ENCODE measurements around the gene NUP214.

The NUP214 gene

DNA sequence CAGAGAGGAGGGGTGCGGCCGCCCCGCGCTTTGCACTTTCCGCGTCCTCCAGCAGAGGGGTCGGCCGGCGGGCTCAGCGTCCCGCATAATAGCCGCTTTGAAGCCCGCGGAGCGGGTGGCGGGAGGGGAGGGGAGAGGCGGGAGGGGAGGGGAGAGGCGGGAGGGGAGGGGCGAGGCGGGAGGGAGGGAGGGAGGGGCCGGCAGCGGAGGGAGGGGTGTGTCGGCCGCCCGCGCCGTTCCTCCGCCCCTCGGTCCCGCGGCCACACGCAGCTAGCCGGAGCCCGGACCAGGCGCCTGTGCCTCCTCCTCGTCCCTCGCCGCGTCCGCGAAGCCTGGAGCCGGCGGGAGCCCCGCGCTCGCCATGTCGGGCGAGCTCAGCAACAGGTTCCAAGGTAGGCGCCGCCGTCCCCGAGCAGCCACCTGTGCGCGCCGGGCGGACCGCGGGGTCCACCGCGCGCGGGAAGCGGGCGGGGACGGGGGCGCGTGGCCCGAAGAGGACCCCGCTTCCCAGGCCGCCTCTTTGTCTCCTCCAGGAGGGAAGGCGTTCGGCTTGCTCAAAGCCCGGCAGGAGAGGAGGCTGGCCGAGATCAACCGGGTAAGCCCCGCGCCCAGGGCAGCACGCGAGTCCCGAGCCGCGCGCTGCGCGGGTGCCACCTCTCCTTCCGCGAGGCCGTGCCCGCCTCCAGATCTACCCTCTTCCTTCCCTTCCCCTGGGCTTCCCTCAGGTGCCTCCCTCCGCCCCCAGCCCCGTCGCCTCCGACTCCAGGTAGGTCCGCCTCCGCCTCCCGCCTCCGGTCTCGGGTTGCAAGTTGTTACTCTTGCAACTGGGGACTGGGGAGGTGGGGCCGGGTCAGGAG is 28.9 kb upstream of the NUP214 start, which contains the start of gene AIF1L:
AIF1L (plus strand) TSS at position 263 of the 857 bp plus-strand sequence; CDS start at position 362, 99 bp downstream.
- Histone ChIP-seq H2AK5ac (ENCODE audit: low read length) (no peak within 1 kb of the TSS), H3K14ac (ENCODE audit: low read length) (peak within 1 kb of the TSS; percentile 38), H2BK12ac (ENCODE audit: low read length) (peak within 1 kb of the TSS; percentile 8), H3K79me2 (ENCODE audit: control insufficient read depth, insufficient read depth, low read length, poor library complexity) (peaks cover 3% of the 10 kb centered on the region), H3K4ac (ENCODE audit: low read depth, low read length) (peak within 1 kb of the TSS; percentile 37), H3K18ac (ENCODE audit: low read length) (peak within 1 kb of the TSS; percentile 48), H3K4me3 (ENCODE audit: low read depth, low read length) (peak within 1 kb of the TSS; percentile 79), H3K9me3 (ENCODE audit: insufficient read depth, low read depth, low read length) (no peaks in the 10 kb centered on the region), H2BK120ac (ENCODE audit: insufficient read depth, low read length, poor library complexity) (peak within 1 kb of the TSS; percentile 14), H3K27ac (ENCODE audit: low read depth, low read length) (peak within 1 kb of the TSS; percentile 26), H4K91ac (ENCODE audit: low read depth, low read length) (peak within 1 kb of the TSS; percentile 80), H2AFZ (ENCODE audit: insufficient read depth, low read length, poor library complexity) (peak within 1 kb of the TSS; percentile 13), H3K36me3 (ENCODE audit: control insufficient read depth in 1 of 2, insufficient read depth in 2 of 2, low read length in 2 of 2) (no peaks in the 10 kb centered on the region), H3K23ac (ENCODE audit: low read length) (no peak within 1 kb of the TSS), H3K4me1 (ENCODE audit: control insufficient read depth in 1 of 2, insufficient read depth in 2 of 2, low read length in 2 of 2) (peaks cover 51 to 62% of the 10 kb centered on the region in 2 experiments), H3K4me2 (ENCODE audit: low read length) (peak within 1 kb of the TSS; percentile 96), H3K9ac (ENCODE audit: low read length) (peak within 1 kb of the TSS; percentile 21), H4K12ac (ENCODE audit: low read depth, low read length) (no peak within 1 kb of the TSS), H3K27me3 (ENCODE audit: insufficient read depth, low read length) (no peaks in the 10 kb centered on the region), H2BK5ac (ENCODE audit: low read depth, low read length, poor library complexity) (peak within 1 kb of the TSS; percentile 28), H3K79me1 (ENCODE audit: low read length) (peaks cover 23% of the 10 kb centered on the region), H4K8ac (ENCODE audit: low read depth, low read length) (peak within 1 kb of the TSS; percentile 61)
- no CpG with 5 or more reads among the region's 99 CpGs for WGBS (ENCODE audit: extremely low coverage, insufficient coverage, insufficient read length)
- peak; percentile 42 to 64 for DNase-seq

GRCh38 chr9:131097126-131097947 is 28.0 kb upstream of the NUP214 start:
- peak in 1 of 2 donors; percentile 34 for DNase-seq
- Histone ChIP-seq H4K12ac (ENCODE audit: low read depth, low read length) (no peak overlapping the region), H4K8ac (ENCODE audit: low read depth, low read length) (peak overlapping the region; percentile 45), H3K79me1 (ENCODE audit: low read length) (peaks cover 23% of the 10 kb centered on the region), H3K4ac (ENCODE audit: low read depth, low read length) (no peak overlapping the region), H4K91ac (ENCODE audit: low read depth, low read length) (peak overlapping the region; percentile 80), H2BK120ac (ENCODE audit: insufficient read depth, low read length, poor library complexity) (no peak overlapping the region), H2BK5ac (ENCODE audit: low read depth, low read length, poor library complexity) (peak overlapping the region; percentile 22), H2AFZ (ENCODE audit: insufficient read depth, low read length, poor library complexity) (peak overlapping the region; percentile 13), H3K18ac (ENCODE audit: low read length) (peak overlapping the region; percentile 25), H3K36me3 (ENCODE audit: control insufficient read depth in 1 of 2, insufficient read depth in 2 of 2, low read length in 2 of 2) (no peaks in the 10 kb centered on the region), H3K27ac (ENCODE audit: low read depth, low read length) (peak overlapping the region; percentile 24), H3K9ac (ENCODE audit: low read length) (no peak overlapping the region), H2AK5ac (ENCODE audit: low read length) (no peak overlapping the region), H3K23ac (ENCODE audit: low read length) (no peak overlapping the region), H3K79me2 (ENCODE audit: control insufficient read depth, insufficient read depth, low read length, poor library complexity) (peaks cover 3% of the 10 kb centered on the region), H3K4me3 (ENCODE audit: low read depth, low read length) (peak overlapping the region; percentile 79), H3K14ac (ENCODE audit: low read length) (peak overlapping the region; percentile 24), H2BK12ac (ENCODE audit: low read length) (peak overlapping the region; percentile 8), H3K9me3 (ENCODE audit: insufficient read depth, low read depth, low read length) (no peaks in the 10 kb centered on the region), H3K4me1 (ENCODE audit: control insufficient read depth in 1 of 2, insufficient read depth in 2 of 2, low read length in 2 of 2) (peaks cover 43 to 53% of the 10 kb centered on the region in 2 experiments), H3K27me3 (ENCODE audit: insufficient read depth, low read length) (no peaks in the 10 kb centered on the region), H3K4me2 (ENCODE audit: low read length) (peak overlapping the region; percentile 96)
- no CpG with 5 or more reads among the region's 19 CpGs for WGBS (ENCODE audit: extremely low coverage, insufficient coverage, insufficient read length)

- Histone ChIP-seq H3K4me2 (ENCODE audit: low read length) (peak overlapping the region; percentile 96), H3K36me3 (ENCODE audit: control insufficient read depth in 1 of 2, insufficient read depth in 2 of 2, low read length in 2 of 2) (no peaks in the 10 kb centered on the region), H3K27me3 (ENCODE audit: insufficient read depth, low read length) (no peaks in the 10 kb centered on the region), H2BK12ac (ENCODE audit: low read length) (no peak overlapping the region), H4K91ac (ENCODE audit: low read depth, low read length) (peak overlapping the region; percentile 8), H3K27ac (ENCODE audit: low read depth, low read length) (no peak overlapping the region), H4K8ac (ENCODE audit: low read depth, low read length) (peak overlapping the region; percentile 40), H3K9me3 (ENCODE audit: insufficient read depth, low read depth, low read length) (no peaks in the 10 kb centered on the region), H3K4ac (ENCODE audit: low read depth, low read length) (peak overlapping the region; percentile 53), H3K23ac (ENCODE audit: low read length) (no peak overlapping the region), H3K79me2 (ENCODE audit: control insufficient read depth, insufficient read depth, low read length, poor library complexity) (peaks cover 3% of the 10 kb centered on the region), H3K18ac (ENCODE audit: low read length) (peak overlapping the region; percentile 12), H2AFZ (ENCODE audit: insufficient read depth, low read length, poor library complexity) (no peak overlapping the region), H3K79me1 (ENCODE audit: low read length) (peaks cover 21% of the 10 kb centered on the region), H3K4me3 (ENCODE audit: low read depth, low read length) (no peak overlapping the region), H3K14ac (ENCODE audit: low read length) (no peak overlapping the region), H2BK120ac (ENCODE audit: insufficient read depth, low read length, poor library complexity) (no peak overlapping the region), H3K9ac (ENCODE audit: low read length) (no peak overlapping the region), H3K4me1 (ENCODE audit: control insufficient read depth in 1 of 2, insufficient read depth in 2 of 2, low read length in 2 of 2) (peaks cover 37 to 48% of the 10 kb centered on the region in 2 experiments), H2AK5ac (ENCODE audit: low read length) (peak overlapping the region; percentile 11), H2BK5ac (ENCODE audit: low read depth, low read length, poor library complexity) (no peak overlapping the region), H4K12ac (ENCODE audit: low read depth, low read length) (no peak overlapping the region)
- no peak for DNase-seq
- no CpG with 5 or more reads among the region's 8 CpGs for WGBS (ENCODE audit: extremely low coverage, insufficient coverage, insufficient read length)
Measured at GRCh38 chr9:131097948-131098278, 27.5 kb upstream of the NUP214 start.

DNA sequence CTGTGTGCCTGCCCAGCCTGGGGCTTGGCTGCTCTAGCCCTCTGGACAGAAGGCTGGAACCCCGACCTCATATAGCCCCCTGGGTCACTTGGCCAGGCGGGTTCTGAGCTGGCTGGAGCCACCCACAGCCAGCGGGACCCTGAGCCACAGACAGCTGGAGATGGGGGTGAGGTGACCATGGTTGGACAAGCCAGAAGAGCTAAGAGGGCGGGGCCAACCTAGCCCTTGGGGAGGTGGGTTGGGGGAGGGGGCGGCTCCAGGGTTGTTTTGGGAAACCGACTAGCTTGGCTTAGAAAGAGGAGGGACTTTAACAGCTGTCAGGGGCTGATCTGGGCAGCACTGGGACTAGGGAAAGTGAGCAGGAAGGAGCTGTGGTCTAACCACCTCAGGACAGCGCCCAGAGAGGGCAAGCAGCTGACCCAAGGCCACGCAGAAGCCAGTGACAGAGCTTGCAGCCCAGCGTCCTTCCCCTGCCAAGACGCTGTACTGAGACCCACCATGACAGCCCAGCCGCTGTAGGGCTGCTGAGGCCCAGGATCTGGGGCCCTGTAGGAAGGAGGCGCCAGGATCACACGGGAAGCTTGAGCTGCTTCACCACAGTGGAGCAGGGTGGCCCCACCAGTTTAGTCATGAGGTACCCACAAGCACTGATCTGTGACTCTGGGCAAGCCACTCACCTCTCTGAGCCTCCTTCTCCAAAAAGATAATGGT is 26.8 kb upstream of the NUP214 start:
- H4K91ac ChIP-seq (ENCODE audit: low read depth, low read length) = peak overlapping the region; percentile 8
- no peaks in the 10 kb centered on the region for H3K36me3 ChIP-seq (ENCODE audit: control insufficient read depth in 1 of 2, insufficient read depth in 2 of 2, low read length in 2 of 2)
- peak overlapping the region; percentile 53 for H3K4ac ChIP-seq (ENCODE audit: low read depth, low read length)
- H3K4me3 ChIP-seq (ENCODE audit: low read depth, low read length) = no peak overlapping the region
- H3K23ac ChIP-seq (ENCODE audit: low read length) = no peak overlapping the region
- H3K9me3 ChIP-seq (ENCODE audit: insufficient read depth, low read depth, low read length) = no peaks in the 10 kb centered on the region
- H4K12ac ChIP-seq (ENCODE audit: low read depth, low read length) = no peak overlapping the region
- H3K9ac ChIP-seq (ENCODE audit: low read length) = no peak overlapping the region
- peak overlapping the region; percentile 40 for H4K8ac ChIP-seq (ENCODE audit: low read depth, low read length)
- peak overlapping the region; percentile 11 for H2AK5ac ChIP-seq (ENCODE audit: low read length)
- DNase-seq = no peak
- H2AFZ ChIP-seq (ENCODE audit: insufficient read depth, low read length, poor library complexity) = no peak overlapping the region
- H3K4me1 ChIP-seq (ENCODE audit: control insufficient read depth in 1 of 2, insufficient read depth in 2 of 2, low read length in 2 of 2) = peaks cover 34 to 43% of the 10 kb centered on the region in 2 experiments
- peaks cover 16% of the 10 kb centered on the region for H3K79me1 ChIP-seq (ENCODE audit: low read length)
- no peak overlapping the region for H3K27ac ChIP-seq (ENCODE audit: low read depth, low read length)
- no peak overlapping the region for H3K4me2 ChIP-seq (ENCODE audit: low read length)
- no peak overlapping the region for H3K18ac ChIP-seq (ENCODE audit: low read length)
- no peak overlapping the region for H2BK12ac ChIP-seq (ENCODE audit: low read length)
- peak overlapping the region; percentile 26 for H3K14ac ChIP-seq (ENCODE audit: low read length)
- no CpG with 5 or more reads among the region's 13 CpGs for WGBS (ENCODE audit: extremely low coverage, insufficient coverage, insufficient read length)
- no peak overlapping the region for H2BK120ac ChIP-seq (ENCODE audit: insufficient read depth, low read length, poor library complexity)
- no peak overlapping the region for H2BK5ac ChIP-seq (ENCODE audit: low read depth, low read length, poor library complexity)
- H3K79me2 ChIP-seq (ENCODE audit: control insufficient read depth, insufficient read depth, low read length, poor library complexity) = peaks cover 3% of the 10 kb centered on the region
- H3K27me3 ChIP-seq (ENCODE audit: insufficient read depth, low read length) = no peaks in the 10 kb centered on the region
